ENCODE data around the gene UNK.
"Not testable (repeated sequence)": the region's sequence is repeated elsewhere in the genome, so short reads cannot be mapped to it uniquely, and the experiment has no call there.

UNK gene

GRCh38 chr17:75771334-75772281 is 13.0 kb upstream of the UNK start:
- no peak for DNase-seq (ENCODE audit: low read depth in 2 of 2)

- no peak for DNase-seq (ENCODE audit: low read depth in 2 of 2)
Observed at GRCh38 chr17:75773121-75773807, 11.3 kb upstream of the UNK start.

- no peak for DNase-seq (ENCODE audit: low read depth in 2 of 2)
Observed at GRCh38 chr17:75773808-75774470, 10.7 kb upstream of the UNK start.

GRCh38 chr17:75774471-75774990 is 10.1 kb upstream of the UNK start:
- DNase-seq (ENCODE audit: low read depth in 2 of 2): no peak

GRCh38 chr17:75774991-75775668 is 9.5 kb upstream of the UNK start:
- DNase-seq (ENCODE audit: low read depth in 2 of 2): no peak

- DNase-seq (ENCODE audit: low read depth in 2 of 2): no peak
Observed at GRCh38 chr17:75776386-75777295, 8.0 kb upstream of the UNK start.

- no peak for DNase-seq (ENCODE audit: low read depth in 2 of 2)
Observed at GRCh38 chr17:75777296-75777922, 7.2 kb upstream of the UNK start.

- DNase-seq (ENCODE audit: low read depth in 2 of 2): not testable (repeated sequence)
Observed at GRCh38 chr17:75778066-75778860, 6.3 kb upstream of the UNK start.

- no peak for DNase-seq (ENCODE audit: low read depth in 2 of 2)
Observed at GRCh38 chr17:75778861-75779249, 5.8 kb upstream of the UNK start.

- DNase-seq (ENCODE audit: low read depth in 2 of 2): peak; percentile 86 to 92
Observed at GRCh38 chr17:75779250-75779986, 5.2 kb upstream of the UNK start.

GRCh38 chr17:75779987-75780889 is 4.4 kb upstream of the UNK start:
- no peak for DNase-seq (ENCODE audit: low read depth in 2 of 2)

GRCh38 chr17:75783069-75783783 is 1.4 kb upstream of the UNK start:
- no peak for DNase-seq (ENCODE audit: low read depth in 2 of 2)

- DNase-seq (ENCODE audit: low read depth in 2 of 2): no peak
Observed at GRCh38 chr17:75783803-75784472, 668 bp upstream of the UNK start.

GRCh38 chr17:75785016-75785890 is 647 bp downstream of the UNK start:
- peak; percentile 77 to 83 for DNase-seq (ENCODE audit: low read depth in 2 of 2)

GRCh38 chr17:75791254-75791653 is 6.6 kb downstream of the UNK start:
- DNase-seq (ENCODE audit: low read depth in 2 of 2): no peak
